HEK293 (cell line): ENCODE measurements around the gene CBR4.

Source experiments
- CTCF ChIA-PET: fragments of 350-600 bp; formaldehyde crosslinking; extraction: SDS; loops from one replicate; lab custom pipeline; 2021; ENCODE audit warnings: antibody characterized with exemption; lab: Yijun Ruan, JAX
- POLR2A ChIA-PET: fragments of 300-600 bp; formaldehyde crosslinking; extraction: SDS; loops from one replicate; lab custom pipeline; 2020; ENCODE audit warnings: antibody characterized with exemption, inconsistent platforms; lab: Yijun Ruan, JAX
- H3K27ac ChIP-seq: fragments of 200-500 bp; sonication (Bioruptor generic); 2 replicates; pipeline ENCODE4 v1.5.1; 2014; ENCODE audit warnings: low read depth, low read length, control low read depth, inconsistent platforms; ENCODE audit errors: extremely low read depth
- H3K36me3 ChIP-seq, 2 experiments: fragments of 200-500 bp in 1 of 2; sonication (Bioruptor generic) in 1 of 2; 1 replicate in 1 of 2; 2 replicates in 1 of 2; pipeline ENCODE4 v1.5.1; 2014 to 2017; ENCODE audit warnings: inconsistent platforms in 2 of 2, low read length in 2 of 2; ENCODE audit not compliant: control insufficient read depth in 2 of 2, insufficient read depth in 1 of 2
- H3K4me1 ChIP-seq: fragments of 200-500 bp; sonication (Bioruptor generic); 2 replicates; pipeline ENCODE4 v1.5.1; 2014; ENCODE audit warnings: mild to moderate bottlenecking, low read length, inconsistent platforms; ENCODE audit not compliant: control insufficient read depth, insufficient read depth
- H3K4me3 ChIP-seq: 2 replicates; pipeline ENCODE4 v1.5.1; 2011; ENCODE audit warnings: low read depth, mild to moderate bottlenecking, control low read depth, low read length, moderate library complexity
- H3K9me3 ChIP-seq: fragments of 200-500 bp; sonication (Bioruptor generic); 2 replicates; pipeline ENCODE4 v1.5.1; 2014; ENCODE audit warnings: low read depth, low read length, inconsistent platforms; ENCODE audit not compliant: control insufficient read depth, insufficient read depth
- GLI2 ChIP-seq: fragments of 450-650 bp; formaldehyde crosslinking; IDR thresholded peaks from 2 replicates; pipeline ENCODE4; 2017; ENCODE audit warnings: missing biosample characterization, missing genetic modification characterization, low read depth, borderline replicate concordance
- KLF10 ChIP-seq: fragments of 450-650 bp; IDR thresholded peaks from 2 replicates; pipeline ENCODE4 v1.5.1; 2018; ENCODE audit warnings: missing biosample characterization, mild to moderate bottlenecking, missing genetic modification characterization
- KLF17 ChIP-seq: fragments of 450-650 bp; formaldehyde crosslinking; IDR thresholded peaks from 2 replicates; pipeline ENCODE4 v1.5.1; 2016; ENCODE audit warnings: missing biosample characterization, missing genetic modification characterization
- MZF1 ChIP-seq: fragments of 450-650 bp; formaldehyde crosslinking; IDR thresholded peaks from 2 replicates; pipeline ENCODE4 v1.5.1; 2017; ENCODE audit warnings: missing biosample characterization, missing genetic modification characterization, borderline replicate concordance
- OSR2 ChIP-seq: fragments of 450-650 bp; formaldehyde crosslinking; IDR thresholded peaks from 2 replicates; pipeline ENCODE4 v1.5.1; 2016; ENCODE audit warnings: missing biosample characterization, missing genetic modification characterization
- PATZ1 ChIP-seq: fragments of 450-650 bp; formaldehyde crosslinking; IDR thresholded peaks from 2 replicates; pipeline ENCODE4 v1.5.1; 2016; ENCODE audit warnings: missing biosample characterization, missing genetic modification characterization
- SETDB1 ChIP-seq: IDR thresholded peaks from one replicate; pipeline ENCODE4 v1.6.1; 2017; ENCODE audit warnings: mild to moderate bottlenecking, low read length, moderate library complexity, mixed read lengths; ENCODE audit not compliant: insufficient read length
- ZBTB21 ChIP-seq: fragments of 450-650 bp; formaldehyde crosslinking; IDR thresholded peaks from 2 replicates; pipeline ENCODE4 v1.5.1; 2017; ENCODE audit warnings: missing biosample characterization, missing genetic modification characterization
- ZFP37 ChIP-seq: fragments of 450-650 bp; formaldehyde crosslinking; IDR thresholded peaks from 2 replicates; pipeline ENCODE4 v1.5.1; 2016; ENCODE audit warnings: missing biosample characterization, missing genetic modification characterization
- ZNF112 ChIP-seq: fragments of 450-650 bp; formaldehyde crosslinking; IDR thresholded peaks from 2 replicates; pipeline ENCODE4 v1.5.0; 2017; ENCODE audit warnings: missing biosample characterization, missing genetic modification characterization
- ZNF132 ChIP-seq: fragments of 450-650 bp; formaldehyde crosslinking; IDR thresholded peaks from 2 replicates; pipeline ENCODE4 v1.5.1; 2017; ENCODE audit warnings: missing biosample characterization, missing genetic modification characterization, borderline replicate concordance
- ZNF146 ChIP-seq: fragments of 450-650 bp; formaldehyde crosslinking; IDR thresholded peaks from 2 replicates; pipeline ENCODE4 v1.5.1; 2016; ENCODE audit warnings: missing biosample characterization, missing genetic modification characterization
- ZNF155 ChIP-seq: fragments of 450-650 bp; formaldehyde crosslinking; IDR thresholded peaks from 2 replicates; pipeline ENCODE4 v1.5.1; 2016; ENCODE audit warnings: missing biosample characterization, missing genetic modification characterization
- ZNF280D ChIP-seq: fragments of 450-650 bp; formaldehyde crosslinking; IDR thresholded peaks from 2 replicates; pipeline ENCODE4 v1.5.1; 2016; ENCODE audit warnings: missing biosample characterization, missing genetic modification characterization
- ZNF354C ChIP-seq: fragments of 450-650 bp; formaldehyde crosslinking; IDR thresholded peaks from 2 replicates; pipeline ENCODE4 v1.5.1; 2016; ENCODE audit warnings: missing biosample characterization, missing genetic modification characterization, low read depth, borderline replicate concordance
- ZNF521 ChIP-seq: fragments of 450-650 bp; formaldehyde crosslinking; IDR thresholded peaks from 2 replicates; pipeline ENCODE4 v1.5.1; 2017; ENCODE audit warnings: missing biosample characterization, mild to moderate bottlenecking, missing genetic modification characterization
- ZNF660 ChIP-seq: fragments of 450-650 bp; IDR thresholded peaks from 2 replicates; pipeline ENCODE4 v1.5.1; 2018; ENCODE audit warnings: missing biosample characterization, mild to moderate bottlenecking, missing genetic modification characterization
- ZSCAN30 ChIP-seq: fragments of 450-650 bp; IDR thresholded peaks from 2 replicates; pipeline ENCODE4 v1.5.1; 2018; ENCODE audit warnings: missing biosample characterization, mild to moderate bottlenecking, missing genetic modification characterization, moderate library complexity

CBR4 gene

GRCh38 chr4:168979338-168979737 lies 30.7 kb downstream of the CBR4 start (continued):
- TF ChIP-seq ZSCAN30, result no peak

- POLR2A ChIA-PET, result no interaction called here
- Histone ChIP-seq H3K27ac (no peak overlapping the region), H3K4me3 (no peak overlapping the region), H3K9me3 (no peaks in the 10 kb centered on the region)
- TF ChIP-seq ZNF280D (tag by site-specific recombination), result no peak
- TF ChIP-seq, all 188 proteins: peak for 0
- Histone ChIP-seq H3K4me1 (no peaks in the 10 kb centered on the region), H3K36me3 (peaks cover 3 to 54% of the 10 kb centered on the region in 2 experiments; a peak in 1 of 3 replicates)
- CTCF ChIA-PET, result no interaction called here
Observed at GRCh38 chr4:168978001-168978700, 31.9 kb downstream of the CBR4 start.

- H3K4me3 ChIP-seq, result no peak overlapping the region
- CTCF ChIA-PET, result no interaction called here
- H3K36me3 ChIP-seq, result peaks cover 0 to 29% of the 10 kb centered on the region in 2 experiments; a peak in 1 of 3 replicates
- H3K4me1 ChIP-seq, result no peaks in the 10 kb centered on the region
- no peak overlapping the region for H3K27ac ChIP-seq
- POLR2A ChIA-PET, result no interaction called here
- no peaks in the 10 kb centered on the region for H3K9me3 ChIP-seq
- TF ChIP-seq ZNF660 (tag by site-specific recombination) (no peak), OSR2 (no peak), ZBTB21 (tag by site-specific recombination) (no peak), ZNF112 (tag by site-specific recombination) (no peak), ZNF146 (tag by site-specific recombination) (no peak), ZFP37 (no peak), KLF10 (no peak), MZF1 (tag by site-specific recombination) (no peak), ZNF521 (no peak), ZNF354C (no peak), SETDB1 (no peak), PATZ1 (tag by site-specific recombination) (no peak), KLF17 (no peak), ZNF132 (no peak), ZNF155 (tag by site-specific recombination) (no peak), GLI2 (tag by site-specific recombination) (no peak)
- TF ChIP-seq, all 188 proteins: peak for 0
Observed at GRCh38 chr4:168972596-168972995, 37.5 kb downstream of the CBR4 start.
